ENCODE measurements around the gene PDE10A.

Gene PDE10A

DNA sequence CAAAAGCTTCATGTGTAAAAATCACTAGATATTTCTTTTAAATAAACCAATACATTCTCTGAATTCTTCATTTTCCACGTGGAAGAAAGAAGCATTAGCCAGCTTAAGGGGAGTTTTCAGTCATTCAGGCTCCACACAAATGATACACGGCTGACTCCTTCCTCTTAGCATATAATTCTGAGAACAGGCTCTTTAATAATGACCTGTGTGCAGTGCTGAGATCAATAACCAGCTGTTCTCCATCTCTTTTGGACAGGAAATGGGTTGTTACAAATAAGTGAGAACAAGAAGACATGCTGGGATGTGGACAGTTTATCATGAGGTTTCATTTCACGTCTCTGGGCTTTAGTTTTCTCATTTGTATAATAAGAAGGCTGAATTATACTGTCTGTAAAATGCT lies 206.8 kb downstream of the PDE10A start:
- no peak for DNase-seq

DNA sequence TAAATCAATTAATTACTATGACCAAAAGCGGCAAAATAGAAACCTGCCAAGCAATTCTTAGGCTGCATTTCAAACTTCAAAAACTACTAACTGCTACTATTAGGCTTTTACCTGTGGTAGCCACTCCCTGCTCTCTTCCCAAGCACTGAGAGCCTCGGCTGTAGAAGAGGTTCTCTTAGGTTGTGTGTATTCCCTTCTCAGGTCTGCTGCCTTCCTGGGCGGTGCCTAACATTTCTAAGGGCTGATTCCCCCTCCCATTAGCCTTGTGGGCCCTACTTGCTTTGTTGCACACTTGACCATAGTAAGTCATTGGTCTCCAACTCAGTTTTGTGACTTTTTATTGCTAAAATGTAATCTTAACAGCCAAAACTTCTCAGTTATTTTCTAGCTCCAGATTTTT lies 207.6 kb downstream of the PDE10A start:
- DNase-seq, result no peak

DNA sequence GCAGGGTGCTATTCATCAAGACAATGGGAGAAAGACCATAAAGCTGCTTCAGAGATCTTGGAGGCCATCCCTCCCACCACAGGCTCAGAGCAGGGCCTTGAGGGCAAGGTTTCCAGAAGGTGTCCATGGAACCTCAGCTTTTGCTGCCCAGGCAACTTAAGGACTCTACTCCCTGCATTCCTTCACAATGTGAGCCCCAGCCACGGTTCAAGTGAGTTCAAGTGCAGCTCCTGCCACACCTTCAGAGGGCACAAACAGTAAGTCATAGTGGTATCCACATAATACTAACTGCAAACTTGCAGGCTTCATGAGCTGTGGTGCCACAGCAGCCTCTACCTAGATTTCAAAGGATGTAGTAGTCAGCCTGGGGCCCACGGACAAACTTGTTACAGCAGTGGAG lies 209.6 kb downstream of the PDE10A start:
- no peak for DNase-seq

DNA sequence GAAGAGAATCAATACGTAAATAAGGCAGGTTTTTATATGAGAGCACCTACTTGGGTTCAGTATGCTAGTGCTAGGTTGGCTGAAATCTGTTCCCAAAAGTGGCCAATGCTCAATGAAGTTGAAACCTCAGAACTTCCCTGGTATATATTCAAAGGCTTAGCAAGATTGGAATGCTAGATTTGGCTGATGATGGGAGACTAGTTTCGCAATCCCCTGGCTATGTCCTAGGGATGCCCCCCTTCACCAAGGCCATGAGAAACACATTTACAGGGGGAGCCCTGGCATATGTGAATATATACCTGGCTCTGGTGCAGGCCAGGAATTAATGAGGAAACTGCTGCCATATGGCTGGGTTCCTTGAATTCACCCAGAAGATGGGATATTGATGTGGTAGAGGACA lies 211.2 kb downstream of the PDE10A start:
- no peak for DNase-seq

- DNase-seq, result no peak
Measured at GRCh38 chr6:165448210-165448609, 214.8 kb downstream of the PDE10A start.

GRCh38 chr6:165447141-165447540 lies 215.9 kb downstream of the PDE10A start:
- no peak for DNase-seq

DNA sequence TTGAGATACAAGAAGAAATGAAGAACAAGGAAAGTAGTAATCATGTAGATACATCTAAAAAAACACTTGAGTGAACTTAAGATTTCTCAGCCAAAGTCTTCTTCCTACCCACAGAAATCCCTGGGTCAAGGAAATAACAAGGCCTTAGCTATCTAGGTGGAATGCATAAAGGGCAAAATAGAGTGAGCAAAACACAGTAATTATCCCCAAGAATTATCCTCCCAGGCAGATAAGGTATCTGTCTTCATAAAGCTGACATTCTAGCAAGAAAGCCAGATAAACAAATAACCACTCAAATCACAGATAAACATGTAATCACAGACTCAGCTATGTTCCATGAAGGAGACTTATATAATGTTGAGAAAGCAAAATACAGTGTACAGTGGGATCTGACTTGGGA lies 216.7 kb downstream of the PDE10A start:
- no peak for DNase-seq

DNA sequence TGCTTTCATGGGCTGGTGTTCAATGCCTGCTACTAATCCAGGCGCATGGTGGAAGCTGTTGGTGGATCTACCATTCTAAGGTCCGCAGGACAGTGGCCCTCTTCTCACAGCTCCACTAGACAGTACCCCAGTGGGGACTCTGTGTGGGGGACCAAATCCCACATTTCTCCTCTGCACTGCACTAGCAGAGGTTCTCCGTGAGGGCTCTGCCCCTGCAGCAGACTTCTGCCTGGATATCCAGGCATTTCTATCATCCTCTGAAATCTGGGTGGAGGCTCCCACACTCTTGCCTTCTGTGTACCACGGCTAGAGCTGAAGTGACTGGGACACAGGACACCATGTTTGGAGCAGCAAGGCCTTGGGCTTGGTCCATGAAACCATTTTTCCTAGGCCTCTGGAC lies 219.6 kb downstream of the PDE10A start:
- DNase-seq, result no peak

DNA sequence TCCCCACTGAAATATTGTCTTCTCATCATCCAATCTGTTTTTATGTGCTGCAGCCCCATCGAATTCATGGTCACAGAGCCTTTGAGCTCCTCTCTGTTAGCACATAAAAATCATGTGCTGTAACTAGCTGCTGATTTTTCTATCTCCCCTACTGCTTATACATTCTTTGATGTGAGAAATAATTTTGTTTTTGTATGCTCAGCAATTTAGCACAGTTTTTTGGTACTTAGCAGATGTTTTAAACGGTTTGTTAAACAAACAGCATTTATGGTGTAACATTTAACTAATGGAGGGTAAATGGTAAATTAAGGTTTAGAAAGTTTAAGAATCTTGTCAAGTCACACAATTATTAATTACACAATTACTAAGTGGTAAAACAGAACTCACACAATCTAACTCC lies 221.9 kb downstream of the PDE10A start:
- no peak for DNase-seq

DNA sequence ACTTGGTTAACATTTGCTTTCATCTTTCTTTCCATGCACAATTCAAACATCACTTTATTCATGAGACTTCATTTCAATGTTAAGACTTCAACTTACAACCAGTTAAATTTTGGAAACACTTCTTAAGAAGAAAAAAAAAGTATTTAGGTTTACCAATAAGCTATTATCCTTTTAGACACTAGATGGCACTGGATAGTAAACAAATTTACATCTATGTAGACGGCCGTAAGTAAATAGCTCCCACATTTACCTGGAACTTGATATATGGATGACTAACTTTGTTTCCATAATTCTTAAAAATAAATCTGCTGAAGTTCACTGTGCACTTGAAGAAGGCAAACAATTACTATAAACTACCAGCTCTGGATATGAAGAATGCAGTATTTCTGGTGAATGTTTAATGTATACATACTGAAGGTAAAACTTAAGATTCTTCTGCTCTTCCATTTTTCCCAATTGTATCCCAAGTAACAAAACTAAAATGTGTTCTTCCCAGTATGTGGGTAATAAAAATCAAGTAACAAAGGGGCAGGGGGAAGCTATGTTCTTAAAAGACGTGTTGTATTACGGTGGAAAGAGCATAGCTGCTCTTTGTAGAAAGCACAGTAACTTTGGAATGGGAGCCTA lies 223.0 kb downstream of the PDE10A start:
- peak; percentile 26 for DNase-seq

GRCh38 chr6:165426892-165427291 lies 236.1 kb downstream of the PDE10A start:
- DNase-seq, result no peak

- no peak for DNase-seq
Measured at GRCh38 chr6:165422192-165422591, 240.8 kb downstream of the PDE10A start.

DNA sequence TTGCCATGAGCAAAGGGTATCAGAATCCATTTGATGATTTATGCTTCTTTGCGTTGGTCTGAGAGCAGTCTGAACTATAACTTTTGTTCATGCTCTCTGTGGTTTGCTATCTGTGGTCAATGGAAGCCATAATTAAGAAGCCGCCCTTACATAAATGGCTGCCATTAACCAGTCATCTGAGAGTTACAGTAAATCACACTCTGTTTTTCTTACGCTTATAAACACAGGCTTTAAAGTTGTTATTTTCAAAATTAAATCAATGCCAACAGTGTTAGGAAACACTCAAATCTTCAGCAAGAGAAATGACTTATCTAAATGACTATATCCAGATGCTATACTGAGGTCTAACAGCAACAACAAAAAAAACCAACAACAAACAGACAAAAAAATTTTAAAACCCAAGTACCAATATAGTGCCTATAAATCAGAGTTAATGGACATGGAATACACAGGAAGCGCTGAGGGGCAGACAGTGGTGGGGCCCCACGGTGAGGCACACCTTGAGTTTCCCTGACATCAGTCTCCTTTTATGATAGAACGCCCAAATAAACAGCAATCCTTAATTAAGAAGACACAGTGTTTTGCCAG lies 245.7 kb downstream of the PDE10A start:
- no peak for DNase-seq

GRCh38 chr6:165404697-165405096 lies 258.3 kb downstream of the PDE10A start:
- DNase-seq, result no peak

DNA sequence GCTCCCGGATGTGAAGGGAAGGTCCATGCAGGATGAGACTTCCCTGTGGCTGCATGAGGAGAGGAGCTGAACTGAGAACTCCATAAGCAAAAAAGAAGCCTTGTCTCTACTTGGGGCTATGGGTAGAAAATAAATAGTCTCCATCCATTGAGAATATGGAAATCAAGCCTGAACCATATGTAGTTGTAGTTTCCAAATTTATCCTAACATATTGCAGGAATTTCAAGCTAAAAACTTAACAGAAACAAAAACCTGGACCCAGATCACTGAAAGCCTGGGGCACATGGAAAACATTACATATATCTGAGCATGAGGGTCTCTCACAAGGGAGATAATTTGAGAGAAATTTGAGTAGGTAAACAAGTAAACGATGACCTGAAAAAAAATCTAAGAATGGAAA lies 258.7 kb downstream of the PDE10A start:
- DNase-seq, result no peak

DNA sequence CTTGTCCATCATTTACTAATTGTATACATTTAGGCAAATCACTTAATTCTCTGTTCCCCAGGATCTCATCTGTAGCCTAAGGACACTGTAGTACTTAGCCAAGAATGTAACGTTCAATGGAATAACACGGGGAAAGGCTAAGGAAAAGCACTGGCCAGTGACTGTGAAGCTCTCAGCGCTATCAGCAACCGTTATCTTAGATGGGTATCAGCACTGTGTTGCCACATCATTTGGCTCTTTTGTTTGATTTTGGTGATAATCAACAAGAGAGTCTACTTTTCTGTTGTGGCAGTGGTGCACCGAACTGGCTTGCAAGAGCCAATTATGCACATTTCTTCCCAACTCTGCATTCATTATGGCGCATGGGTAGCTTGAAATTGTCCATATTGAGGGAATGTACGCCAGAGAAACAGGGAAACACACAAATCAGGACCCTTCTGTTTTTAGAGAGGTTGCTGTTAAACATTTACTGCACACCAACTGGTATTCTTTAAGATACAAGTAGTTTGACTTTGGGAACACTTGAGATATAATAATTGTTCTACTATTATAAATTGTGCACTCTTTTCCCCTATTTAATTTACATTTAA lies 259.9 kb downstream of the PDE10A start:
- DNase-seq, result no peak

DNA sequence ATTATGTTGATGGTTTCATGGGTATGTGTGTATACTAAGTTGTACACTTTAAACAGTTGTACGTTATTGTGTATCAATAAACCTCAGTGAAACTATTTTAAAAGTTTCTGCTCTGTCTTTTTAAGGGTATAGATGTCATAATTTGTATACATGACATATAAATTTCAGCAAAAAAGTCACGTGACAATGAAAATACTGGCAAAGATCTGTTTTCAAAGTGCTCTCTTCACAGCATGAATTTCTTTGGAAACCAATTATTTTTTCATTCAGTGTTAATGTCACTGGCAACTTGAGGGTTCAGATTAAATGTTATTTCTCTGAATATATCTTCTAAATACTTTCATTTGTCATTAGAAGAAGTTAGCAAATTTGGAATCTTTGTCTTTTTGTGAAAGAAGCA lies 261.9 kb downstream of the PDE10A start:
- DNase-seq, result no peak

DNA sequence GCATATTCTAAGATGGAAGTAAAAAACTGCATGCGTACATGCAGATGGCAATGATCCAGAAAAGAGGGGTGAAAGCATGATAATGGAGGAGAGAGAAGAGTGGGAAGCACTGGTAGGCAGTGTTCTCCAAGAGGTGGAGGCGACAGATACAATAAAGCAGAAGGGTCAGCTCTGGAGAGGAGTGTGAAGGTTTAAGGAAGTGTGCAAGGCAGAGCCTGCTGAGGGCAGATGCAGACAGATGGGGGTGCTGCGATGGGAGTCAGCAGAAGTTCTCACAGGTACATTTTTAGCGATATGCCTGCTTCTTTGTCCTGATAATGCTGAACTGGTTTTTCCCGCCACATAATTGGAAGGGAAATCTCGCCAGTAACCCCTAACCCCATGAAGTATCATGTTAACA lies 272.6 kb downstream of the PDE10A start:
- DNase-seq, result no peak

GRCh38 chr6:165389534-165389933 lies 273.5 kb downstream of the PDE10A start:
- DNase-seq, result no peak

DNA sequence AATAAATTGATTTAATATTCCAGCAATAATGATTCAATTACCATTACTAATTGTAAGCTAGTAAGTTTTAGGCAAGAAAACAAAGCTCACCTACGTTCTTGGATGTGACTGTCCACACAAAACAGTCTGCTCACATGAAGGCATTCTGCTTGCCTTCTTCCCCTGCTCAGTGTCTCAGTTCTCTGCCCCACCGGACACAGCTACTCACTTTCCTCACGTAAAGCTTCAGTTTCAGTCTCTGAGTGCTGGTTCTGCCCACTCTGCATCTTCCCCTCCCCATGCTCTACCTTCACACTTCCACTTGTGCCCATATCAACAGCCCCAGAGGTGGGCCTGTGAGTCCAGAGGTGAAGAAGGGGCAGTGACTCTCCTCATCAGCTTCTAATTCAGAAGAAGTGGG lies 279.7 kb downstream of the PDE10A start:
- DNase-seq, result no peak

DNA sequence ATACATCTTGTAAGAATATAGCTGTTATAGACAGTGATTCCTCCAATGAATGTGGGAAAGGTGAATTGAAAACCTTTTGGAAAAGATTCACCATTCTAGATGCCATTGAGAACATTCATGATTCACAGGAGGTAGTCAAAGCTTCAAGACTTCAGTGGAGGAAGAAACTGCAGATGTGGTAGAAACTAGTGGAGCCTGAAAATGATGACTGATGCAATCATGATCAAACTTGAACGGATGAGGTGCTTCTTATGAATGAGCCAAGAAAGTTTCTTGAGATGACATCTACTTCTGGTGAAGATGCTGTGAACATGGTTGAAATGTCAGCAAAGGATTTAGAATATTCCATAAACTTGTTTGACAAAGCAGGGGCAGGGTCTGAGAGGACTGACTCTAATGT lies 286.9 kb downstream of the PDE10A start:
- no peak for DNase-seq

DNA sequence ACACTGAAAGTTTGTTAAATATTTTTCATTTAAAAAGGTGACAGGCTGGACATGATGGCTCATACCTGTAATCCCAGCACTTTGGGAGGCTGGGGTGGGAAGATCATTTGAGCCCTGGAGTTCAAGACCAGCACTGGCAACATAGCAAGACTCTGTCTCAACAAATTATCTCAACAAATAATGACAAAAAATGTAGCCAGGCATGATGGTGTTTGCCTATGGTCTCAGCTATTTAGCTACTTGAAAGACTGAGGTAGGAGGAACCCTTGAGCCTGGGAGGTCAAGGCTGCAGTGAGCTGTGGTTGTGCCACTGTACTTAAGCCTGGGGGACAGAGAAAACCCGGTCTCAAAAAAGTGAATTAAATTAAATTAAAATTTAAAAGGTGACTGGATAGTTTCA lies 297.7 kb downstream of the PDE10A start:
- no peak for DNase-seq

- no peak for DNase-seq
Measured at GRCh38 chr6:165345700-165346099, 317.3 kb downstream of the PDE10A start.

GRCh38 chr6:165340532-165340931 lies 322.5 kb downstream of the PDE10A start:
- DNase-seq, result no peak

DNA sequence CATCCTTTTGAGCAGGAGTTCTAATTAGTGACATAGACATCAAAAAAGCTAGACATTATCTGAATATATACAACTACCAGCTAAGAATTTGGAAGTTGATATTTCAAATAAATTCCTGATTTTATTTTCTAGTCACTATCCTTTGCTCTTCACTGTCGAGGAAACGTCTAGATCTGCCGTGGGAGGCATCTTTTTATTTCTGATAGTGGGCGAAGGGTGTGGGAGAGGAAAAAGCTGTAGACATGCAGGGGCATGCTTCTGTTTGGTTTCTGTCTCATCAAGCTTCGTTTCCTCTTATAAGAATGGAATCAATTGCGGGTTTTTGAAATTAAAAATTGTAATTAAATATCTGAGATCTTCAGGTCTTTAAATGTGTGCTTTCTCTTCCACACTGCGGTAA lies 337.4 kb downstream of the PDE10A start:
- DNase-seq, result no peak

All from NCI-H345 (cell line).